ENCODE results near the gene IGF1R.

The IGF1R gene

DNA sequence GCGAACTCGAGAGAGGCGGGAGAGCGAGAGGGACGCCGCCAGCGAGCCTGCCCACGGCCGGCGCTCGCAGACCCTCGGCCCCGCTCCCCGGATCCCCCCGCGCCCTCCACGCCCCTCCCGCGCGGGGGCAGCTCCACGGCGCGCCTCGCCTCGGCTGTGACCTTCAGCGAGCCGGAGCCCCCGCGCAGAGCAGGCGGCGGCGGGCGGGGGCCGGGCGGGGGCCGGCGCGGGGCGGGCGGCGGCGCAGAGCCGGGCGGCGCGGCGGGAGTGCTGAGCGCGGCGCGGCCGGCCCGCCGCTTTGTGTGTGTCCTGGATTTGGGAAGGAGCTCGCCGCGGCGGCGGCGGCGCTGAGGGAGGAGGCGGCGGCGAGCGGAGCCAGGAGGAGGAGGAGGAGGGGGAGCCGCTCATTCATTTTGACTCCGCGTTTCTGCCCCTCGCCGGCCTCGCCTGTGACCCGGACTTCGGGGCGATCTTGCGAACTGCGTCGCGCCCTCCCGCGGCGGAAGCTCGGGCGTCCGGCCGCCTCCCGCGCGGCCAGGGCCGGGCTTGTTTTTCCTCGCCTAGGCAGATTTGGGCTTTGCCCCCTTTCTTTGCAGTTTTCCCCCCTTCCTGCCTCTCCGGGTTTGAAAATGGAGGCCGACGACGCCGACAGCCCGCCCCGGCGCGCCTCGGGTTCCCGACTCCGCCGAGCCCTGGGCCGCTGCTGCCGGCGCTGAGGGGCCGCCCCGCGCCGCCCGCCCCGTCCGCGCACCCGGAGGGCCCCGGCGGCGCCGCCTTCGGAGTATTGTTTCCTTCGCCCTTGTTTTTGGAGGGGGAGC, 524 bp downstream of the IGF1R start:
- in situ Hi-C loops (cut with HindIII; ENCODE audit: low sequenced_read_pairs): no loop called here

DNA sequence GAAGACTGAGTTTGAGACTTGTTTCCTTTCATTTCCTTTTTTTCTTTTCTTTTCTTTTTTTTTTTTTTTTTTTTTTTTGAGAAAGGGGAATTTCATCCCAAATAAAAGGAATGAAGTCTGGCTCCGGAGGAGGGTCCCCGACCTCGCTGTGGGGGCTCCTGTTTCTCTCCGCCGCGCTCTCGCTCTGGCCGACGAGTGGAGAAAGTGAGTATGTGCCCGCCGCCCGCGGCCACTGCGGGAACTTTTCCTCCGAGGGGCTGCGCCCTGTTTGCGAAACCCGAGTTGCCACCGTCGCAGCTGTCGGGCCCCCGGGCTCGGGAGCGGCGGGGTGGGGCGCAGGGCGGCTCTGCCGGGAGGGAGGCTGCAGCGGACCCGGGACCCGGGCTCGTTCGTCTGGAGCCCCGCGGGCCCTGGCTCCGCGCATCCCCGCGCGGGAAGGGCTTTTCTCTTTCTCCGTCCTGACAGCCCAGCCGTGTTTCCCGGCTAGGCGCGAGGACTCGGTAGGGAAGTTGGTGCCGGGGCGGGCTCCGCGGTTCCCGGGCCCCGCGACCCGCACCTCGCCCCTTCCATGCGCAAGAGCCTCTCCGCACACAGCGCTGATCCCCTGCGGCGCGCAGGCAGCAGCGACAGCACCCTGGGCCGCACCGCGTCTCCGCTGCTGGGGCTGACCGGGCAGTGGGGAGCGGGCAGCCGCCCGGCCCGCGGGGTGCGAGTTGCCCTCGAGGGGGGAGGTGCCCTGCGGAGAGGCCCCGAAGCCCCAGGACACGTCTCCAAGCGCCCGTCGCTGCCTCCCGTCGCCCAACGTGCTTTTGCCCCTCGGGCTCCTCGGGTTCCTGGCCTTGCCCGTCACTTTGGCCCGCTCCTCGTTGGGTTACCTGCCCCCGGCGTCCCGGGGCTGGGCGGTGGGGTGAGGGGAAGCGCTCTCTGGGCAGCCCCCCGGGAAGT, 1.4 kb downstream of the IGF1R start:
- in situ Hi-C loops (cut with HindIII; ENCODE audit: low sequenced_read_pairs): loop anchor here (25.0 kb wide), 1 partner anchor 413 kb away; no protein-coding TSS in a partner anchor

- in situ Hi-C loops (cut with HindIII; ENCODE audit: low sequenced_read_pairs): loop anchor here (25.0 kb wide), 1 partner anchor 412 kb away; no protein-coding TSS in a partner anchor
Observed at GRCh38 chr15:98650417-98651035, 2.2 kb downstream of the IGF1R start.

DNA sequence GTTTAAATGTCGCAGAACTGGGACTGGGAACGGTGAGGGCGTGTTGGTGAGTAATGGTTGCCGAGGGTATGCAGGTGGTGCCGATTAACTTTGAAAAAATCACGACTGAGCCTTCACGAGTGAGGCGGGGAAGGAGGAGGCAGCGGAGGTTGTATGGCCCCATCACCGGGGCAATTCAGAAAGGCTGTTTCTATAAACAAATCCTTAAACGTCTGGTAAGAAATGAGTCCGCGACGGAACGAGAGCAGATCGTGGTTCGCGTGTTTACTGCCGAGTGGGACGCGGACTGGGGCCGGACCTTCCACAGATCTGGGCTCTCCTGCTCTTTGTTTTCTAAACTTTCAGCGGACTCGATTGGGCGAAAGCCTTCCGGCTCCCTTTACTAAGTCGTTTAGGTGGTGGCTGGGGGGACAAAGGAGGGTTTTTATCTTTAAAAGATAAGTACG, 2.7 kb downstream of the IGF1R start:
- in situ Hi-C loops (cut with HindIII; ENCODE audit: low sequenced_read_pairs): loop anchor here (25.0 kb wide), 1 partner anchor 411 kb away; no protein-coding TSS in a partner anchor

DNA sequence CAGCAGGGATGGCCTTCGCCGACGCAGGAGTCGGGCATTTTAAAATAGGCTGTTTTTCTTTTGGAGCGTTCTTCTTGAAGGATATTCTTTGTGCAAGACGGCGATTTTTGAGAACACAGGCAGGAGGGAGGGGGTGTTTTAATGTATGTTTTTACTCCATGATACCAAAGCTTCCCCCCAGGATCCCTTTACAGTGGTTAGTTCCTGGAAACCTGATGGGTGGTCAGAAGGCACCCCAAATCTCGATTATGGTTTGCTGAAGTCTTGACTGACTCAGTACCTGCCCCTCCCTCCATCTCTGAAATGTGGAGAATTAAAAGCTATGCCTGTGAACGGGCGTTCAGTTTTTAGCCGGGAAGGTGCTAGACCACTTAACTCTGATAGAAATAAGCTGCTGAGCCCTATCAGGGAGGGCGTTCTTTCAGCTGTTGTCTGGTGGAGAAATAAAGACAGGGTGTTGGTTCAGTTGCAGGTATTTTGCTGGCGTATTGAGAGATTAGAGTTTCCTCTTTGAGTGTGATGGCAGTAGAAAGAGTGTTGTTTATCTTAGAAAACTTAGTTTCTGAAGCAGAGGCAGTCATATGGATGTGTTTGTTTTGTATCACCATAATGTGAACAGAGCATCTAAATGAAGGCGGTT, 3.4 kb downstream of the IGF1R start:
- in situ Hi-C loops (cut with HindIII; ENCODE audit: low sequenced_read_pairs): loop anchor here (25.0 kb wide), 1 partner anchor 411 kb away; no protein-coding TSS in a partner anchor

DNA sequence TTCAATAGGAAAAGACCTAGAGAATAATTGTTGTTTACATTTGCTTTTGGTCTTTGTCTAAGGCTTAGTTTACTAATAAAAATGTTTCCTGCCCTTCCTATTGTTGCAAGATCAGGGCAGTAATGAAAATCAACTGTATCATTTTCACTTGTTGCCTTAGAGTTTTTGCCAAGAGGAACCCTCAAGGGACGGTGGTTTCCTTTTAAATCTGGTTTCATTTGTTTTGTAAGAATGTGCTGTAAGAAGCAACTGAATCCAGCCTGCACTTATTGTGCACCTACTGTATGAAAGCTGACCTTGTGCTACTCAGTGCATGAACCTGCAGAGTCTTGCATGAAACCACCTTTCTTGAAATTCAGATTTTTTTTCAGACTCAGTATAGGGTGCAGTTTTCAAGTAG, 5.3 kb downstream of the IGF1R start:
- in situ Hi-C loops (cut with HindIII; ENCODE audit: low sequenced_read_pairs): loop anchor here (25.0 kb wide), 1 partner anchor 409 kb away; no protein-coding TSS in a partner anchor

- in situ Hi-C loops (cut with HindIII; ENCODE audit: low sequenced_read_pairs): loop anchor here (25.0 kb wide), 1 partner anchor 407 kb away; no protein-coding TSS in a partner anchor
Observed at GRCh38 chr15:98654790-98655360, 6.5 kb downstream of the IGF1R start.

GRCh38 chr15:98655732-98656131, 7.4 kb downstream of the IGF1R start:
- in situ Hi-C loops (cut with HindIII; ENCODE audit: low sequenced_read_pairs): loop anchor here (25.0 kb wide), 1 partner anchor 407 kb away; no protein-coding TSS in a partner anchor

- in situ Hi-C loops (cut with HindIII; ENCODE audit: low sequenced_read_pairs): loop anchor here (25.0 kb wide), 1 partner anchor 405 kb away; no protein-coding TSS in a partner anchor
Observed at GRCh38 chr15:98657721-98658120, 9.4 kb downstream of the IGF1R start.

DNA sequence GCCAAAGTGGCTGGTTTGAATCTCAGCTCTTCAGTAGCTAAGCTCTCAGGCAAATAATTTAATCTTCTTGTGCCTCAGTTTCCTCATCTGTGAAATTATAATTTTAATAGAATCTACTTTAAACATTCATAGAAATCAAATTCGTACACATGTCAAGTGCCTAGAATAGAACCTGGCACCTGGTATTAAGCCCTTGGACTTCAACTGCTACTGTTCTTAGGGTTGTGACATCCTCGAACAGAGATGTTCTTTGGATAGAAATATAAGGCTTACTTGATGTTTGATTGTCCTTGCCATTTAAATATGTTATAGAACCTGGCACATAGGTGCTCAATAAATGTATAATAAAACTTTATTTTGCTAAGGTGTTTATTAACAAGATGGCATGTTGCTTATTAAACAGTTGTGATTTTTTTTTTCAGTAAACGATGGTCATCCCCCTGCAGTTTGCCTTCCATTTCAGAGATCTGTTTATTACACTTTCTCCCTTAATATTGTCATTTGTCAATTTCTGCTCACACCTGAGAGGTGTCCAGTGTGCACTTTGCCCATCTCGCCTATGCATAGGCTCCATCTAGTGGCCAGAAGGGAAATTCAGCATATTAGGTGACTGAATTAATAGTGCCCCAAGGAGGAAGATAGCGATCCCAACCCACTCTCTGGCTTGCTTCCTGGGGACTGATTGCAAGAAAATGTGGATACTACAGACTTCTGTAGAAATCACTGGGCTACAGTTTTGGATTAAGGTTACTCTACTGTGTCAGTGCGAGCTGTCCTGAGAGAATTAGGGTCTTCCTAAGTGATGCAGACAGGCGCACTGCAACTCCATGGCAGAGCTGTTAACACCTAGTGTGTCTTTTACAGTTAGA, 10.7 kb downstream of the IGF1R start:
- in situ Hi-C loops (cut with HindIII; ENCODE audit: low sequenced_read_pairs): loop anchor here (25.0 kb wide), 1 partner anchor 403 kb away; no protein-coding TSS in a partner anchor

DNA sequence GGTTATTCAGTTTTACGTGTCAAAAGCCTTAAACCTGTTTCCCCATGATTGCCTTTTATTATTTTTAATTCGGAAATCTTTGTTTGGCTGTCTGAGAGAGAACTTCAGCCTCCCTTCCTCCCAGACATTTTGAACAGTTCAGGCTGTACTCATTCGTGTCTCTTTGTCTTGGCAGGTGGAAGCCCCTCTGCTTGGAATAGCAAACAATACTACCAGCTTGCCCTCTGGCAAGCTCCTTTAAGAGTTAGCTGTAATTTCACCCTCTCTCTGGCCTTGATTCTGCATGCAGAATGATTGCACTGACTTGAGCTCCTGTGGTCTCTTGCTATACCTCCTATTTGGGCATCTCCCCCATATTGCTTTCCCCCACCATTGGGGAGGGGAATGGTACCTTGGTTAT, 11.7 kb downstream of the IGF1R start:
- in situ Hi-C loops (cut with HindIII; ENCODE audit: low sequenced_read_pairs): loop anchor here (25.0 kb wide), 1 partner anchor 402 kb away; no protein-coding TSS in a partner anchor

DNA sequence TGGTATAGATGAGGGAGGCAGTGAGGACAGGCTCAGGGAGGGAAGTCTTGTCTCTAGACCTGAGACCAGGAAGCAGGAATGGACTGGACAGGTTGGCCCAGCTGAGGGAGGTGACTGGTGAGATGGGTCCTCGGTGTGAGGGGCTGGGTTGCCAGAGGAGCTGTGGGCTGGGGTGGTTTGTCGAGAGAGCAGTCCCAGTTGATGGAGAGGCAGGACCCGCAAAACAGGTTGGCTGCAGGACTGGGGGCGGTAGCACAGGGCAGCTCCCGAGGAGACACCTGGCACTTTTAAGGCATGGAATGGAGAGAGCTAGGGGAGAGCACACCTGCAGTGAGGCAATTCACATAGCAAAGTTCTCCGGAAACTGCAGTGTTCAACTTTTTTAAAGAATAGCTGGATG, 14.7 kb downstream of the IGF1R start:
- in situ Hi-C loops (cut with HindIII; ENCODE audit: low sequenced_read_pairs): loop anchor here (25.0 kb wide), 1 partner anchor 399 kb away; no protein-coding TSS in a partner anchor

- in situ Hi-C loops (cut with HindIII; ENCODE audit: low sequenced_read_pairs): loop anchor here (25.0 kb wide), 1 partner anchor 399 kb away; no protein-coding TSS in a partner anchor
Observed at GRCh38 chr15:98663606-98664005, 15.3 kb downstream of the IGF1R start.

GRCh38 chr15:98666441-98666840, 18.1 kb downstream of the IGF1R start:
- in situ Hi-C loops (cut with HindIII; ENCODE audit: low sequenced_read_pairs): loop anchor here (25.0 kb wide), 1 partner anchor 396 kb away; no protein-coding TSS in a partner anchor

DNA sequence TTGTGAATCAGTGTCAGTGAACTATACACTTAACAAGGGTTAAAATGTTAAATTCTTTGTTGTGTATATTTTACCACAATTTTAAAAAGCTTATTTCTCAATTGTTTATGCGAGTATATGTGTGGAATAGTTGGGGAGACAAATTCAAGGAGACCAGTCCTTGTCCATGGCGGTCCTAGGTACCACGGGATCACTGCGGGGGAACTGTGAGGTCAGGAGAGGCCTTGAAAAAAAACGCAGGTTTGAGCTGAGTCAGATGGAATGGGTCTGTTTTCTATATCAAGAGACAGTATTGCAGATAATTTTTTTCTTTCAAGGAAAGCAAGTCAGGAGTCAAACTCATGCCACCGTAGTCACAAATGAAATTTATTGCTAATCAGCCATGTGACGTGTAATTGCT, 18.5 kb downstream of the IGF1R start:
- in situ Hi-C loops (cut with HindIII; ENCODE audit: low sequenced_read_pairs): loop anchor here (25.0 kb wide), 1 partner anchor 395 kb away; no protein-coding TSS in a partner anchor

GRCh38 chr15:98667521-98668179, 19.3 kb downstream of the IGF1R start:
- in situ Hi-C loops (cut with HindIII; ENCODE audit: low sequenced_read_pairs): loop anchor here (25.0 kb wide), 1 partner anchor 395 kb away; no protein-coding TSS in a partner anchor

- in situ Hi-C loops (cut with HindIII; ENCODE audit: low sequenced_read_pairs): loop anchor here (25.0 kb wide), 1 partner anchor 394 kb away; no protein-coding TSS in a partner anchor
Observed at GRCh38 chr15:98668566-98669308, 20.4 kb downstream of the IGF1R start.
